ENCODE results near the gene C11orf71. TPM values are rescaled to one million over a fixed set of nuclear protein-coding genes. Genes with fewer than 3 reads are reported as not detected.
A peak's percentile ranks its signal among the peaks of the same experiment; 100 is the strongest.

Gene C11orf71
- total RNA-seq, 2 experiments from 2014 or later: 7.3 to 7.6 TPM

- ChIA-PET CTCF (no interaction called here), POLR2A (no interaction called here)
- Mint-ChIP-seq H3K27ac (no peak overlapping the region), H3K4me3 (no peak overlapping the region), H3K4me1 (peaks cover 10% of the 10 kb centered on the region), H3K36me3 (ENCODE audit: low read depth) (no peaks in the 10 kb centered on the region), H3K9me3 (no peaks in the 10 kb centered on the region), H3K27me3 (no peaks in the 10 kb centered on the region)
- DNase-seq: no peak
Measured at GRCh38 chr11:114433376-114433775, 33.1 kb upstream of the C11orf71 start.

GRCh38 chr11:114432893-114433292, 32.6 kb upstream of the C11orf71 start:
- CTCF ChIA-PET: interaction anchor here (0.5 kb wide), 1 partner anchor 22 kb away, joined by 4 read pairs; no protein-coding TSS in a partner anchor
- POLR2A ChIA-PET: no interaction called here
- H3K9me3 Mint-ChIP-seq: no peaks in the 10 kb centered on the region
- no peaks in the 10 kb centered on the region for H3K27me3 Mint-ChIP-seq
- no peaks in the 10 kb centered on the region for H3K36me3 Mint-ChIP-seq (ENCODE audit: low read depth)
- peaks cover 6% of the 10 kb centered on the region for H3K4me1 Mint-ChIP-seq
- DNase-seq: no peak
- no peak overlapping the region for H3K27ac Mint-ChIP-seq
- H3K4me3 Mint-ChIP-seq: no peak overlapping the region

DNA sequence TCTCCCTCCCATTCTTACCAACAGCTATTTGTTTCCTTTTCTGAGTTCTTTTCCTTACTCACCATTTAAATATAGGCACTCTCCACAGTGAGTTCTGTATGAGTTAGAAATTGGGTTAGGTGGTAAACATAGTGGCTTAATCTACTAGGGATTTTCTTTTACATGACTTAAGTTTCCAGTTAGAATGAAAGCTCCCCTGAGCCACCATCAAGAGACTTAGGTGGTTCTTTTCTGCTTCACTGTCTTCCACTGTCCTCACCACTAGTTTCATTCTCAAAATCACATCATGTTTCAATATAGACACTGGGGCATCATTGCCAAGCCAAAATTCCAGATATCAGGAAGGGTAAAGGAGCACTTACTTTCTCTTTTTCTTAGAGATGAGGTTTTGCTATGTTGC, 30.0 kb upstream of the C11orf71 start:
- CTCF ChIA-PET: no interaction called here
- no peaks in the 10 kb centered on the region for H3K27me3 Mint-ChIP-seq
- no peaks in the 10 kb centered on the region for H3K9me3 Mint-ChIP-seq
- no peak overlapping the region for H3K4me3 Mint-ChIP-seq
- DNase-seq: no peak
- POLR2A ChIA-PET: interaction anchor here (1.0 kb wide), 1 partner anchor 30 kb away, joined by 3 read pairs; the partner anchor contains the start of gene RBM7
- H3K4me1 Mint-ChIP-seq: peaks cover 5% of the 10 kb centered on the region
- no peaks in the 10 kb centered on the region for H3K36me3 Mint-ChIP-seq (ENCODE audit: low read depth)
- H3K27ac Mint-ChIP-seq: no peak overlapping the region

- Mint-ChIP-seq H3K36me3 (ENCODE audit: low read depth) (peaks cover 3% of the 10 kb centered on the region), H3K9me3 (no peaks in the 10 kb centered on the region), H3K27me3 (no peaks in the 10 kb centered on the region), H3K4me3 (no peak overlapping the region), H3K27ac (no peak overlapping the region), H3K4me1 (peaks cover 5% of the 10 kb centered on the region)
- ChIA-PET CTCF (no interaction called here), POLR2A (no interaction called here)
- no peak for DNase-seq
Measured at GRCh38 chr11:114426280-114426679, 26.0 kb upstream of the C11orf71 start.

GRCh38 chr11:114416441-114416961, 16.2 kb upstream of the C11orf71 start:
- Mint-ChIP-seq H3K36me3 (ENCODE audit: low read depth) (peaks cover 18% of the 10 kb centered on the region), H3K27me3 (no peaks in the 10 kb centered on the region), H3K4me3 (no peak overlapping the region), H3K9me3 (no peaks in the 10 kb centered on the region), H3K4me1 (no peaks in the 10 kb centered on the region), H3K27ac (no peak overlapping the region)
- no peak for DNase-seq
- CTCF ChIA-PET: interaction anchor here (0.8 to 1.4 kb wide), 2 partner anchors 9 to 23 kb away, joined by 3 read pairs; partner anchors contain the start of gene REXO2
- POLR2A ChIA-PET: interaction anchor here (0.6 kb wide), 1 partner anchor 56 kb away, joined by 3 read pairs; no protein-coding TSS in a partner anchor

GRCh38 chr11:114413958-114414357, 13.6 kb upstream of the C11orf71 start:
- no peak overlapping the region for H3K4me3 Mint-ChIP-seq
- no peaks in the 10 kb centered on the region for H3K27me3 Mint-ChIP-seq
- no peaks in the 10 kb centered on the region for H3K9me3 Mint-ChIP-seq
- H3K27ac Mint-ChIP-seq: no peak overlapping the region
- POLR2A ChIA-PET: no interaction called here
- no peak for DNase-seq
- CTCF ChIA-PET: no interaction called here
- H3K36me3 Mint-ChIP-seq (ENCODE audit: low read depth): peaks cover 36% of the 10 kb centered on the region
- H3K4me1 Mint-ChIP-seq: no peaks in the 10 kb centered on the region

DNA sequence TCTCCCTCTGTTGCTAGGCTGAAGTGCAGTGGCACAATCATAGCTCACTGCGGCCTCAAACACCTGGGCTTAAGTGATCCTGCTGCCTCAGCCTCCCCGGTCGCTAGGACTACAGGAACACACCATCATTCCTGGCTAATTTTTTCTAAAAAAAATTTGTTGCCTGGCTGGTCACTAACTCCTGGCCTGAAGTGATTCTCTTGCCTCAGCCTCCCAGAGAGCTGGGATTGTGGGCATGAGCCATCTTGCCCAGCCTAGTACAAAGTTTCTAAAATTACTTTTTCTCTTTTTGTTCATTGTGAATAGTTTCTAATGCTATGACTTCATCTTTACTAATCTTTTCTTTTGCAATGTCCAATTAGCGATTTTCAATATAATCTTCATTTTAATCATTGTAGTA, 12.6 kb upstream of the C11orf71 start:
- Mint-ChIP-seq H3K27ac (no peak overlapping the region), H3K4me3 (no peak overlapping the region), H3K9me3 (no peaks in the 10 kb centered on the region), H3K27me3 (no peaks in the 10 kb centered on the region), H3K4me1 (no peaks in the 10 kb centered on the region), H3K36me3 (ENCODE audit: low read depth) (peaks cover 41% of the 10 kb centered on the region)
- ChIA-PET CTCF (no interaction called here), POLR2A (interaction anchor here (1.0 kb wide), 1 partner anchor 11 kb away, joined by 3 read pairs; no protein-coding TSS in a partner anchor)
- DNase-seq: no peak

- Mint-ChIP-seq H3K9me3 (no peaks in the 10 kb centered on the region), H3K27me3 (no peaks in the 10 kb centered on the region), H3K4me1 (peaks cover 50% of the 10 kb centered on the region), H3K4me3 (peak overlapping the region; percentile 95), H3K36me3 (ENCODE audit: low read depth) (peaks cover 58% of the 10 kb centered on the region), H3K27ac (peak overlapping the region; percentile 97)
- POLR2A ChIA-PET: interaction anchor here (1.2 to 1.3 kb wide), 2 partner anchors 11 to 526 kb away, joined by 3 read pairs; no protein-coding TSS in a partner anchor
- CTCF ChIA-PET: no interaction called here
- no peak for DNase-seq
Measured at GRCh38 chr11:114401311-114401710, 1.0 kb upstream of the C11orf71 start.

DNA sequence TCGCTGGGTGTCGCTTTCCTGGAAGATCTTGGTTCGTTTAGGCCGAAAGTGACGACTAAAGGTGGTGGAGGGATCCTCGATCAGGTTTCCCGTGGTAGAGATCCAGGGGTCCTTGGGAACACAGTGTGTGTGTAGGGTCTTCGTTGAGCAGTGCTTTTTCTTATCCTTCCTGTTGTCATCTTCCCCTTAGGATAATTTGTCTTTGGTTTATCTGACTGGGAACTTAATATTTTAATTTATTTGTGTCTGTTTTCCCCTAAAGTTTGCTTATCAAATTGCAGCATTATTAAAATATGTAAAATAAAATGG, 558 bp upstream of the C11orf71 start:
- ChIA-PET CTCF (interaction anchor here (1.0 kb wide), 2 partner anchors 27 to 38 kb away, joined by 3 read pairs; partner anchors contain the start of gene REXO2), POLR2A (interaction anchor here (0.6 to 2.0 kb wide), 6 partner anchors 10 to 217 kb away, joined by 3 to 31 read pairs (median 4); partner anchors contain the start of gene REXO2)
- no peaks in the 10 kb centered on the region for H3K27me3 Mint-ChIP-seq
- peaks cover 46% of the 10 kb centered on the region for H3K4me1 Mint-ChIP-seq
- peak overlapping the region; percentile 97 for H3K27ac Mint-ChIP-seq
- no peaks in the 10 kb centered on the region for H3K9me3 Mint-ChIP-seq
- H3K36me3 Mint-ChIP-seq (ENCODE audit: low read depth): peaks cover 53% of the 10 kb centered on the region
- DNase-seq: no peak
- H3K4me3 Mint-ChIP-seq: peak overlapping the region; percentile 95

GRCh38 chr11:114399490-114400215, 658 bp downstream of the C11orf71 start:
- H3K9me3 Mint-ChIP-seq: no peaks in the 10 kb centered on the region
- H3K27me3 Mint-ChIP-seq: peaks cover 4% of the 10 kb centered on the region
- H3K4me3 Mint-ChIP-seq: peak overlapping the region; percentile 95
- CTCF ChIA-PET: no interaction called here
- peak overlapping the region; percentile 97 for H3K27ac Mint-ChIP-seq
- peaks cover 42% of the 10 kb centered on the region for H3K36me3 Mint-ChIP-seq (ENCODE audit: low read depth)
- DNase-seq: no peak
- POLR2A ChIA-PET: interaction anchor here (1.4 to 2.0 kb wide), 4 partner anchors 11 to 216 kb away, joined by 4 to 31 read pairs (median 8); partner anchors contain the start of gene REXO2
- H3K4me1 Mint-ChIP-seq: peaks cover 36% of the 10 kb centered on the region

- H3K27ac Mint-ChIP-seq: no peak overlapping the region
Measured at GRCh38 chr11:114398303-114398920, 1.9 kb downstream of the C11orf71 start.

GRCh38 chr11:114397349-114397982, 2.8 kb downstream of the C11orf71 start:
- ChIA-PET CTCF (interaction anchor here (1.5 kb wide), 1 partner anchor 57 kb away, joined by 4 read pairs; no protein-coding TSS in a partner anchor), POLR2A (no interaction called here)
- Mint-ChIP-seq H3K9me3 (no peaks in the 10 kb centered on the region), H3K4me1 (peaks cover 25% of the 10 kb centered on the region), H3K27me3 (peaks cover 4% of the 10 kb centered on the region), H3K36me3 (ENCODE audit: low read depth) (peaks cover 29% of the 10 kb centered on the region), H3K4me3 (no peak overlapping the region), H3K27ac (no peak overlapping the region)
- no peak for DNase-seq

More at GRCh38 chr11:114398303-114398920, 1.9 kb downstream of the C11orf71 start:
- peaks cover 4% of the 10 kb centered on the region for H3K27me3 Mint-ChIP-seq
- no peak for DNase-seq
- peaks cover 30% of the 10 kb centered on the region for H3K4me1 Mint-ChIP-seq
- peaks cover 35% of the 10 kb centered on the region for H3K36me3 Mint-ChIP-seq (ENCODE audit: low read depth)
- no peaks in the 10 kb centered on the region for H3K9me3 Mint-ChIP-seq
- peak overlapping the region; percentile 95 for H3K4me3 Mint-ChIP-seq
- POLR2A ChIA-PET: interaction anchor here (0.6 to 0.7 kb wide), 2 partner anchors 40 to 239 kb away, joined by 3 to 4 read pairs; no protein-coding TSS in a partner anchor
- CTCF ChIA-PET: interaction anchor here (1.5 kb wide), 1 partner anchor 58 kb away, joined by 4 read pairs; no protein-coding TSS in a partner anchor

DNA sequence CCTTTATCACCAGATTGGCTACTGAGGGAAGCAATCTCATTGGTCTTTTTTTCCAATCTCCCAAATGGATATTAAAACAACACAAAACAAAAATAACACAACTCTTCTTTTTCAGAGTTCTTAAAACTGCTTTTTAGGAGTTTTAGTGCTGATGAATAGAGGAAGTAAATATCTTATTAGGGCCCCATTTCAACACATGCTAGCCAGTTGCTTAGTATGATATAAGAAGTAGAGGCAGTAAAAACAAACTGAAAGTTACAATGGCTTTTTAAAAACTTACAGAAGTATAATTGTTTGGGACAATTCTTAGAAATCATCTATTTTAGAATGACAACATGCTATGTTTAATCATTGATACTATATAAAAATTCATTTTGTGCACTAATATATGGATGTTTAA, 3.4 kb downstream of the C11orf71 start:
- Mint-ChIP-seq H3K4me3 (no peak overlapping the region), H3K4me1 (peaks cover 21% of the 10 kb centered on the region), H3K36me3 (ENCODE audit: low read depth) (peaks cover 27% of the 10 kb centered on the region), H3K9me3 (no peaks in the 10 kb centered on the region), H3K27ac (no peak overlapping the region), H3K27me3 (peaks cover 4% of the 10 kb centered on the region)
- ChIA-PET POLR2A (no interaction called here), CTCF (no interaction called here)
- DNase-seq: no peak
